GM18861 (cell line): ENCODE data around the gene HOXC12.

ENCODE experiments used
- ATAC-seq: cut with Tn5 transposase; IDR thresholded peaks from one replicate; pipeline ENCODE4 v1.9.1; 2021; ENCODE audit not compliant: unreplicated experiment

The HOXC12 gene

DNA sequence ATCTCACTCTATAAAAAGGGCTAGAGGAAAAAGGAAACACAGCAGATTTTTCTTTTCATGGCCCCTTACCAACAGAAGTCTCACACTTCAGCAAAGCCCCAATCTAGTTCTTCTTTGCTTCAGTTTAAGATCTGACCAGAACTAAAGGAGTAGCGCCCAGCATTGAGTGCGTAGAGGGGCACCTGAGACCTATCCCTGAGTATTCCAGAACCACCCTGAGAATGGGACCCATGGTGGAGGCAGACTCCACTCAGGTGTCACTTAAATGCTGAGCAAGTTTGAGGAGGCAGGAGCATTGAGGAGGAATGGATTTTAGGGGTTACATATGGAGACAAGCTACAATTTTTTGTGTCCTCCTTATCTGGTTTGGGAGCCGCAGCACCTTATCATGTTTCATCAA, 16.4 kb downstream of the HOXC12 start:
- no peak for ATAC-seq

DNA sequence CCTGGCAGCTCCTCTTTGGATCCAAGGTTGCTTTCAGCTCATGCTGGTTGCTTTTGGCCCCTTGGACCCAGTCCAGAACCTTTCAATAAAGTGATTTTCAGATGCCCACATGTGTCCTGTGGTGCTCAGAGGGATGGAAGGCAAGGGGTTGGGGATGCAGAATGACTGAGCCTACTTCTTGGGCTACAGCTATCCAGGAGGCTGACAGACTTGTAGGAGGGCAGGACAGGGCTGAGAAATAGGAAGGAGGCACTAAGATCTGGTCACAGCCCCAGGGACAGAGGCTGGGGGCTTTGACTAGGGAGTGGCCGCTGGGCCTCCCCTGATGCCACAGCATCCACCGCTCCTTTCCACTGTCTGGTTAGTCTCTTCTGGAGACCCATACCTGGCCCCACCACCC, 17.0 kb downstream of the HOXC12 start:
- ATAC-seq: no peak

DNA sequence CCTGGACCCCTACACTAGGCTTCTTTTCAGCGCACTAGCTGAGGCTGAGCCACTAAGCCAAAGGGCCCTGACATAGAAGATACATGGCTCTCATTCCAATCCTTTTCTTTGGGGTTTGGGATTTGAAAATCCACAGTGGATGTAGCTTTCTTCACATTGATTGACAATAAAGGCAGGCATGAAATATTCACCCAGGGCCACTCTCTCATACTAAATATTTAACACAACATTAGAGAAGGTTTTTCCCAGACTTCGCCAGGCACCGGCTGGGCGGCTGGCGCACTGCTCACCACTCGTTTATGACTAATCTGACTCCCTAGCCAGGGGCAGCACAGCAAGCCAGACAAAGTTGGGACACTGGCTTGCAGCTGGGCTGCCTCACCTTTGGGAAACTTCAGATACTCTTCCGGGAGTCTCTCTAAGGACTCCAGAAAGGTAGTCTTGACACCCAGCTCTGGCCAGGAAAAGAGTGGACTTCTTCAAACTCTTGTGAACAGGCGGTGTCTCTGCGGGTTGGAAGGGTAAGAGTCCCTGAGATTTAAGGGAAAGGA, 17.5 kb downstream of the HOXC12 start:
- no peak for ATAC-seq

GRCh38 chr12:53972722-53973235, 18.1 kb downstream of the HOXC12 start, which contains the start of gene HOXC11:
Gene HOXC11 (plus strand): TSS chr12:53973126. CDS start chr12:53973242, 116 bp downstream.
- ATAC-seq: no peak

DNA sequence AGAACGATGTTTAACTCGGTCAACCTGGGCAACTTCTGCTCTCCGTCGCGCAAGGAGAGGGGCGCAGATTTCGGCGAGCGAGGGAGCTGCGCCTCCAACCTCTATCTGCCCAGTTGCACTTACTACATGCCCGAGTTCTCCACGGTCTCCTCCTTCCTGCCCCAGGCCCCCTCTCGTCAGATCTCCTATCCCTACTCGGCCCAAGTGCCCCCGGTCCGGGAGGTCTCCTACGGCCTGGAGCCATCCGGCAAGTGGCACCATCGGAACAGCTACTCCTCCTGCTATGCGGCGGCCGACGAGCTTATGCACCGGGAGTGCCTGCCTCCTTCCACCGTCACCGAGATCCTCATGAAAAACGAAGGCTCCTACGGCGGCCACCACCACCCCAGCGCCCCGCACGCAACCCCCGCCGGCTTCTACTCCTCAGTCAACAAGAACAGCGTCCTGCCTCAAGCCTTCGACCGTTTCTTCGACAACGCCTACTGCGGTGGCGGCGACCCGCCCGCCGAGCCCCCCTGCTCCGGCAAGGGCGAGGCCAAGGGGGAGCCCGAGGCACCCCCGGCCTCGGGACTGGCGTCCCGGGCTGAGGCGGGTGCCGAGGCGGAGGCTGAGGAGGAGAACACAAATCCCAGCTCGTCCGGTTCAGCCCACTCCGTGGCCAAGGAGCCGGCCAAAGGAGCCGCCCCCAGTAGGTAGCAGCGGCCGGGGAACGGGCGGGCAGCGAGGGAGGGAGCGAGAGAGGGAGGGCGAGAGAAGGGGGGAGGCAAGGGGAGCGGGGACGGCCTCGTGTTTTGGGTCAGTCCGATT, 18.7 kb downstream of the HOXC12 start:
- no peak for ATAC-seq

GRCh38 chr12:53974084-53975063, 19.7 kb downstream of the HOXC12 start, which contains the start of gene HOTAIR:
Gene HOTAIR (minus strand): TSS chr12:53974954.
- ATAC-seq: no peak

GRCh38 chr12:53975064-53975471, 20.4 kb downstream of the HOXC12 start:
- ATAC-seq: no peak

GRCh38 chr12:53975479-53976152, 20.9 kb downstream of the HOXC12 start:
- ATAC-seq: no peak

DNA sequence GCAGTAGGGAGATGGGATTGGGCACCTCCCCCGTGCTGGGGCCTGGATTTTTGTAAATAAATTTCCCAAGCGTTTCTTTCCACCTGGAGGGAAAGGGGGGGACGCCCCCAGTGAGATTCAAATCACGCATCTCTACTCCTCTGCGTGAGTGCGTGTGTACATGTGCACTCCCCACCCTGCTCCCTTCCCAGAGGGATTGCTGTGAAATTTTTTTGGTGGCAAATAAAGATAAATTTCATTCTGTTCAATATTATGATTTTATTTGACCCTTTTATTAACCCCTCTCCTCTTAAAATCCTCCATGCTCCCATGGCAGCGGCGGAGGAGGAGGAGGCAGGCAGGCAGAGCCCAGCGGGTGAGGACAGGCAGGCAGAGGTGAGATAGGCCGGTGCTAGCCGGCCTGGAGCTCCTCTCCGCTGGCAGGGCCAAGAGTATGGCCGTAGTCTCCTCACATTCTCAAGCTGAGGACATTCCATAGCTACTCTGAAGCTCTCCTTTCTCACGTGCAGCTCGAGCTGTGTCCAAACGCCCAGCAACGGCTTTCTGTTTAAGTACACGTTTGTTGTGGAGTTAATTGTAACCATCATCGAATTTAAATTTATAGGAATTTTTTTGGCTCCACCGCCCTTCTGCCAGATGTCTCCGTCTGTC, 21.6 kb downstream of the HOXC12 start:
- ATAC-seq: no peak

DNA sequence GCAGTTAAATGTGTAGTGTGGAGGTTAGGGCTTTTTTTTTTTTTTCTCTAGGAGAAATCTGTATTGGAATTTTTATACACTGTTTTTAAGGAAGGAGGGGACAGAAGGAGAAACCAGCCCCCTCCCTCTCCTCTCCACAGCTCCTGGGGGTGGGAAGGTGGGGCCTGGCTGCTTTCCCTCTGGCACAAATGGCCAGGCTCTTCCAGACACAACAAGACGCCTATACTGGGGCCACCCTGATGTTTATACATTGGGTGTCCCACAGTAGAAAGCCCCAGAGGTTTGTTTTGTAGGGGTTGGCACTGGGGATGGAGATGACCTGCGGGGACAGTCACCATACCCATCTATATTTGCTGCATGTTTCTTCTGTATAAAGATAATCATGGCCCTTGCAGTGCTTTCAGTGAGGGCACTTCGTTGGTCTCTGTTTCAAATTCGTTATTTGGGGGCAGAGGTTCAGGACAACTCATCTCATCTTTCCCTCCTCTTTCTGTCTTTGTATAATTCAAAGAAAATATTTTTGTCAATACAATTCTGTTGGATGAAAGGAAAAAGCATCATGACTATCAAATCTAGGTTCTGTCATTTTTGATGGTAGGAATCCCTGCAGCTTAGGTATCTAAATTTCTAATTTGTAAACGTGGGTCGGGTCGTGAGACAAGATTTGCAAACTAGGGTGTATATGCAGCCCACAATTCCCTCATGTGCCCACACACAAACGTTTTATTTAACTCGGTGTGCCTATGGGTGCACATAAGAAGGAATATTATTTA, 22.3 kb downstream of the HOXC12 start:
- ATAC-seq: no peak

DNA sequence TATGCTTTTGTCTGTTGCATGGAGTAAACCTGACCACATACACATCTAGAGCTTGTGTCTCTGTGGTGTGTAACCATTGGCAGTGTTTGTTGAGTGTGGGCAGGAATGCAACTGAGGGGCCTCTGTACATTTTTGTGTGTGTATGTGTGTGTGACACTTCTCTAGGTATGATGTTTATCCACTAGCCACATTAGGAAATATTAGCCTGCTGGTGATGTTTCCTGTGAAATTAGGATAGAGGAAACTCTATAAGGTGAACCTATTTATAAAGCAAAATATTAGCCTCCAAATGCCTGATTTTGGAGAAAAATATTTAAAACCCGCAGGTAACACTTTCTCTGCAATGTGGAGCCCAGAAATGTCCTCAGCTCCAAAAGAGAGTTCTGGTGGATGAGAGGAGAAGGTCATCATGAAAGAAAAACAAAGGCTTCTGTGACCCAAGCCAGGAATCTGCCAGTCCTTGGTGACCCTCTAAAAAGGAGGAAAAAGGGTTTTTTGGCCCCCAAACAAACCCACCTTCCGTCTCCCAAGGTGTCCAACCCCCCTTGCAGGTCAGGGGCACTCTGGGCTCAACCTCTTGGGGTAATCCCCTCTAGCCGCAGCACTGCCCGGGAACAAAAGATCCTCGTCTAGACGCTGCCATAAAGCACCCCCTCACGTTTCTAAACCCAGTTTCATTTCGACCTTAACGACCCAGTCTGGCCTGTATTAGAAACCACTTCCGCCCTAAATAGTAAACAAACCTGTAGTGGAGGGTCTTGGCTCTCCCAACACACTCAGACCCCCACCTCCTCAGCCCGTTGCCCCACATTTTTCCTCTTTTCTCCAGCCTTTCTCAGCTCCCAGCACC, 23.1 kb downstream of the HOXC12 start:
- no peak for ATAC-seq

GRCh38 chr12:53978477-53979356, 24.0 kb downstream of the HOXC12 start:
- ATAC-seq: no peak

- ATAC-seq: no peak
These were observed 25.6 kb downstream of the HOXC12 start for GRCh38 chr12:53980104-53980801.

GRCh38 chr12:53980802-53981496, 26.2 kb downstream of the HOXC12 start:
- no peak for ATAC-seq

- ATAC-seq: no peak
These were observed 27.2 kb downstream of the HOXC12 start for GRCh38 chr12:53981634-53982565.
